ENCODE results near the gene EXD3.

EXD3 gene

GRCh38 chr9:137278721-137279711 is 143.9 kb downstream of the EXD3 start:
- no peak for DNase-seq

GRCh38 chr9:137278061-137278701 is 144.8 kb downstream of the EXD3 start:
- no peak for DNase-seq

GRCh38 chr9:137277329-137278041 is 145.5 kb downstream of the EXD3 start, which contains the start of gene TOR4A:
TOR4A (plus strand) TSS chr9:137277726; CDS start chr9:137278690, 964 bp downstream.
- no peak for DNase-seq

GRCh38 chr9:137276473-137277328 is 146.3 kb downstream of the EXD3 start:
- DNase-seq: no peak

- DNase-seq: no peak
Measured at GRCh38 chr9:137275588-137276472, 147.1 kb downstream of the EXD3 start.

- no peak for DNase-seq
Measured at GRCh38 chr9:137275203-137275587, 147.8 kb downstream of the EXD3 start.

- DNase-seq: no peak
Measured at GRCh38 chr9:137273611-137274320, 149.2 kb downstream of the EXD3 start.

- no peak for DNase-seq
Measured at GRCh38 chr9:137273095-137273490, 149.9 kb downstream of the EXD3 start.

GRCh38 chr9:137272241-137273094 is 150.5 kb downstream of the EXD3 start:
- DNase-seq: no peak

GRCh38 chr9:137271696-137272076 is 151.3 kb downstream of the EXD3 start:
- no peak for DNase-seq

- no peak for DNase-seq
Measured at GRCh38 chr9:137270929-137271695, 151.8 kb downstream of the EXD3 start.

GRCh38 chr9:137269231-137269772 is 153.7 kb downstream of the EXD3 start:
- no peak for DNase-seq

GRCh38 chr9:137268538-137269201 is 154.3 kb downstream of the EXD3 start:
- no peak for DNase-seq

GRCh38 chr9:137267933-137268355 is 155.0 kb downstream of the EXD3 start:
- DNase-seq: no peak

GRCh38 chr9:137266585-137267453 is 156.1 kb downstream of the EXD3 start:
- DNase-seq: no peak

- DNase-seq: no peak
Measured at GRCh38 chr9:137266162-137266527, 156.8 kb downstream of the EXD3 start.
